Smooth muscle cell (in vitro differentiated cells): Measurements from ENCODE around the gene NEIL1. TPM values are rescaled to one million over a fixed set of nuclear protein-coding genes. Genes with fewer than 3 reads are reported as not detected.
"Not testable (repeated sequence)": the region's sequence is repeated elsewhere in the genome, so short reads cannot be mapped to it uniquely, and the experiment has no call there.

ENCODE experiments used
- DNase-seq: peaks from one replicate; lab custom pipeline; 2025; ENCODE audit not compliant: unreplicated experiment; lab: John Stamatoyannopoulos, UW
- H2AFZ ChIP-seq: fragments of 200-600 bp; sonication (generic); 2 replicates; pipeline ENCODE4 v1.6.0; 2016; ENCODE audit warnings: antibody characterized with exemption, low read depth, mild to moderate bottlenecking
- H3F3A ChIP-seq: fragments of 200-600 bp; sonication (generic); 2 replicates; pipeline ENCODE4 v1.6.0; 2017; ENCODE audit warnings: antibody characterized with exemption, low read depth
- H3K27ac ChIP-seq: fragments of 200-600 bp; sonication (generic); 2 replicates; pipeline ENCODE4 v1.5.1; 2016; ENCODE audit warnings: low read depth, mild to moderate bottlenecking
- H3K27me3 ChIP-seq: fragments of 200-600 bp; sonication (generic); 2 replicates; pipeline ENCODE4 v1.6.1; 2016; ENCODE audit warnings: low read depth, mild to moderate bottlenecking
- H3K36me3 ChIP-seq: fragments of 200-600 bp; sonication (generic); 2 replicates; pipeline ENCODE4 v1.5.1; 2016; ENCODE audit warnings: low read depth
- H3K4me1 ChIP-seq: fragments of 200-600 bp; sonication (generic); 2 replicates; pipeline ENCODE4 v1.5.1; 2016; ENCODE audit warnings: low read depth
- H3K4me2 ChIP-seq: fragments of 200-600 bp; sonication (generic); 2 replicates; pipeline ENCODE4 v1.6.0; 2016; ENCODE audit warnings: mild to moderate bottlenecking
- H3K4me3 ChIP-seq: fragments of 200-600 bp; sonication (generic); 2 replicates; pipeline ENCODE4 v1.5.1; 2016; ENCODE audit warnings: mild to moderate bottlenecking
- H3K79me2 ChIP-seq: fragments of 200-600 bp; sonication (generic); 2 replicates; pipeline ENCODE4 v1.6.0; 2016; ENCODE audit warnings: low read depth, mild to moderate bottlenecking
- H3K9ac ChIP-seq: fragments of 200-600 bp; sonication (generic); 2 replicates; pipeline ENCODE4 v1.6.0; 2016; ENCODE audit warnings: low read depth
- H3K9me3 ChIP-seq: fragments of 200-600 bp; sonication (generic); replicated peaks from 2 replicates; pipeline ENCODE4 v1.5.1; 2016; ENCODE audit warnings: low read depth
- H4K20me1 ChIP-seq: fragments of 200-600 bp; sonication (generic); 2 replicates; pipeline ENCODE4 v1.6.0; 2016; ENCODE audit warnings: low read depth
- WGBS: methylation state at CpG from one replicate; pipeline ENCODE4 v1.1.7; 2016; ENCODE audit warnings: low lambda C conversion rate; 5-methylcytosine and 5-hydroxymethylcytosine counted together
- polyA plus RNA-seq: library from polyadenylated mRNA; unstranded; fragments of >200 nt; fragmentation: Nextera tagmentation; extraction: Ambion mirVana; gene quantifications from 2 replicates; pipeline ENCODE4 v1.2.1, GENCODE V29; 2016
- total RNA-seq: library from RNA; depleted of rRNA; stranded (reverse); fragments of >200 nt; gene quantifications from 2 replicates; pipeline ENCODE4 v1.2.3, GENCODE V29; 2014
- TF ChIP-seq, protein P1 (sequence below): fragments of 200-600 bp; sonication (generic); IDR thresholded peaks from 2 replicates; pipeline ENCODE4 v1.5.1; 2017; ENCODE audit warnings: borderline replicate concordance, mild to moderate bottlenecking, antibody characterized with exemption; ENCODE audit not compliant: insufficient read depth, poor library complexity, severe bottlenecking

NEIL1 gene
- total and polyA plus RNA-seq, 2 experiments from 2014 or later, result 2.5 to 15.1 TPM

DNA sequence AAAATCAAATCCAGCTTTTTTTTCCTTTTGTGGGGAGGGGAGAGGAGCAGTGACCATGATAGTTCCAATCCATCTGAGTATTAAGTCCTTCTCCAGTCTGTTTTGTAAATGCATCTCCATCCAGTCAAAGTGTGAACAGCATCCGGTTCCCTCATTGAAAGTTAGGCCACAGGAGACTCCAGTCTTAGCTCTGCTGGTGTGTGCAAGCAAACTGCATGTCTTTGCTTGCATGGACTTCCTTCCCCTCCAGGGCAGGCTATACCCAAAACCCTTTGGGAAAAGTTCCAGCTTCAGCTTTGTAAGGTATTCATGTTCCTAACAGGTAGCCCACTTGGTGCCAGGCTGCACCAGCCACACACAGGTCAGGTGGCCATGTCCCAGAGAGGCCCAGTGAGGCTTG lies 24.6 kb downstream of the NEIL1 start:
- no peaks in the 10 kb centered on the region for H3K27me3 ChIP-seq
- WGBS, result 100% methylated on average over 1 of the region's 1 CpG
- peaks cover 9% of the 10 kb centered on the region for H3K4me1 ChIP-seq
- H3K9me3 ChIP-seq, result no peaks in the 10 kb centered on the region
- no peak overlapping the region for H3K27ac ChIP-seq
- TF ChIP-seq, protein P1, sequence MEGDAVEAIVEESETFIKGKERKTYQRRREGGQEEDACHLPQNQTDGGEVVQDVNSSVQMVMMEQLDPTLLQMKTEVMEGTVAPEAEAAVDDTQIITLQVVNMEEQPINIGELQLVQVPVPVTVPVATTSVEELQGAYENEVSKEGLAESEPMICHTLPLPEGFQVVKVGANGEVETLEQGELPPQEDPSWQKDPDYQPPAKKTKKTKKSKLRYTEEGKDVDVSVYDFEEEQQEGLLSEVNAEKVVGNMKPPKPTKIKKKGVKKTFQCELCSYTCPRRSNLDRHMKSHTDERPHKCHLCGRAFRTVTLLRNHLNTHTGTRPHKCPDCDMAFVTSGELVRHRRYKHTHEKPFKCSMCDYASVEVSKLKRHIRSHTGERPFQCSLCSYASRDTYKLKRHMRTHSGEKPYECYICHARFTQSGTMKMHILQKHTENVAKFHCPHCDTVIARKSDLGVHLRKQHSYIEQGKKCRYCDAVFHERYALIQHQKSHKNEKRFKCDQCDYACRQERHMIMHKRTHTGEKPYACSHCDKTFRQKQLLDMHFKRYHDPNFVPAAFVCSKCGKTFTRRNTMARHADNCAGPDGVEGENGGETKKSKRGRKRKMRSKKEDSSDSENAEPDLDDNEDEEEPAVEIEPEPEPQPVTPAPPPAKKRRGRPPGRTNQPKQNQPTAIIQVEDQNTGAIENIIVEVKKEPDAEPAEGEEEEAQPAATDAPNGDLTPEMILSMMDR, result no peak
- peaks cover 4% of the 10 kb centered on the region for H3F3A ChIP-seq
- H3K9ac ChIP-seq, result no peak overlapping the region
- H3K79me2 ChIP-seq, result peaks cover 5% of the 10 kb centered on the region
- H3K36me3 ChIP-seq, result peaks cover 14% of the 10 kb centered on the region
- H3K4me3 ChIP-seq, result no peak overlapping the region
- H2AFZ ChIP-seq, result no peak overlapping the region
- no peak overlapping the region for H3K4me2 ChIP-seq
- H4K20me1 ChIP-seq, result peaks cover 6% of the 10 kb centered on the region
- no peak for DNase-seq

DNA sequence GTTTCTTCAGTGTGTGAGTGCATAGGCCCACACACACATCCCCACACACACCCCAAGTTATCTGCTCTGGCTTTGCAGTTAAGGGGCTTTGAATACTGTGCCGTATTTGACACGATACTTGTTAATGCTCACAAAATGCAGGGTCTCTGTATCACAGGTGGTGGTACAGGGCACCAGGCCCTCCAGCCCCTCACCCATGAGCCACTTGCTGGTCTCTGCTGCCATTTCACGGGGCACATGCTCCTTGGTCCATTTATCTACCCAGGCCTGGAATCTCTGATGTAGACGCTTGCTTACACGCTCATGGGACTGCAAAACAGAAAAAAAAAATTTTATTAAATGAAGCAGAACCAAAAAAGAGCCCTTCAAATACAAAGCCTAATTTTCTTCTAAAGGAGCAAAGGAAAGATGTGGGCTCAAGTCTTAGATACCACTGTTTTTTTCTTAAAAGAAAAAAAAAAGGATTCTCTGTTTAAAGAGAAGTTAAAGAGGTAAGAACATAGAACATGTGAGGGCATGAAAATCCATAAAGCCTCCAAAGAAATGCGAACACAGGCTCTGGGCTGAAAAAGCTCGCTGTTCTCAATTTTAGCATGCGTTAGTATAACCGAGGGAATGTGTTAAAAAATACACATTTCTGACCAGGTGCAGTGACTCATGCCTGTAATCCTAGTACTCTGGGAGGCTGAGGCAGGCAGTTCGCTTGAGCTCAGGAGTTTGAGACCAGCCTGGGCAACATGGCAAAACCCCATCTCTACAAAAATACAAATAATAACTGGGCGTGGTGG lies 25.3 kb downstream of the NEIL1 start:
- WGBS, result 93% methylated on average over 11 of the region's 11 CpGs

DNA sequence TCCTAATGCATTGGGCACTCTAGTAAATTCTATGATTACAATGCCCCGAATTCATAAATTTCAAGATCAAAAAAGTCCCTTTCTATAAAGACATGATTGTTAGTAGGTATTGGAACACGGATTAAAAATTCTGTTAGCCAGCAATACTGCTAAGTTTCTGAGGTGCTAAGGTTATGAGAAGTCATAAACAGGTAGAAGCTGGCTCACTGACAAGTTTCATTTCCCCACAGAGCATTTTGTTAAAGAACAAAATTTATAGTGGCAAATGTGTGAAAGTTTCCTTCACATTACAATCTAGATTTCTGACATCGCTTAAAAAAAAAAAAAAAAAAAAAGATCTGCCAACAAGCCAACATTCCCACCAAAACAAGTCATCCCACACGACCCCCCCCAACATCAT lies 33.9 kb downstream of the NEIL1 start:
- TF ChIP-seq, protein P1, result no peak
- Histone ChIP-seq H3K27ac (no peak overlapping the region), H3K4me3 (no peak overlapping the region), H4K20me1 (no peaks in the 10 kb centered on the region), H3K36me3 (peaks cover 29% of the 10 kb centered on the region), H2AFZ (no peak overlapping the region), H3K9ac (no peak overlapping the region), H3F3A (no peaks in the 10 kb centered on the region), H3K79me2 (no peaks in the 10 kb centered on the region), H3K27me3 (no peaks in the 10 kb centered on the region), H3K4me1 (no peaks in the 10 kb centered on the region), H3K9me3 (no peaks in the 10 kb centered on the region), H3K4me2 (no peak overlapping the region)
- DNase-seq, result no peak
- WGBS, result 92% methylated on average over 4 of the region's 4 CpGs

More for the DNA sequence above, 25.3 kb downstream of the NEIL1 start:
- Histone ChIP-seq H4K20me1 (peaks cover 6% of the 10 kb centered on the region), H3K4me1 (peaks cover 9% of the 10 kb centered on the region), H3K27me3 (no peaks in the 10 kb centered on the region), H3K27ac (no peak overlapping the region), H3K9ac (no peak overlapping the region), H3F3A (peaks cover 4% of the 10 kb centered on the region), H3K79me2 (peaks cover 5% of the 10 kb centered on the region), H3K36me3 (peaks cover 14% of the 10 kb centered on the region), H3K4me2 (no peak overlapping the region), H3K4me3 (no peak overlapping the region), H3K9me3 (no peaks in the 10 kb centered on the region), H2AFZ (no peak overlapping the region)
- DNase-seq, result no peak
- TF ChIP-seq, protein P1, result no peak

DNA sequence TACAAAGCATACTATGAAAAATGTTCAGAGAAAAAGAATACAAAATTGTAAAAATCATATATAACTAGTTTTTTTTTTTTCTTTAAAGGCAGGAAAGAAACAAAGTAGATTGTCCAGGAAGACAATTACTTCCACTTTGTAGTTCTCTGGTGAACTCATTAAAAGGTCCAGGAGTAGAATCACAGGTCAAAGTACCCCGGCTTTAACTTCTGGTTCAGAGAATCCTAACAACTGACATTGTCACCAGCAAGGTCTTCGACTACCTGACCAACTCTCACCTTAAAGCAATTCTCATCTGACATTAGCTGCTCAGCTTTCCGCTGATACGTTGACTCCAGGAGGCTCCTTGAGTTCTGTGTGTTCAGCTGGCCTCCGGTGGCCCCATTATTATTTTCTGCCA lies 37.1 kb downstream of the NEIL1 start:
- not testable (repeated sequence) for H3K27ac ChIP-seq, H3F3A ChIP-seq, H3K9ac ChIP-seq, H3K79me2 ChIP-seq, H3K27me3 ChIP-seq, H3K4me2 ChIP-seq, H3K4me3 ChIP-seq, H3K4me1 ChIP-seq, H3K9me3 ChIP-seq, DNase-seq, H4K20me1 ChIP-seq, H2AFZ ChIP-seq
- H3K36me3 ChIP-seq, result peaks cover 43% of the 10 kb centered on the region
- 98% methylated on average over 5 of the region's 5 CpGs for WGBS
